Activated naive CD4-positive, alpha-beta T cell treated with anti-CD3 and anti-CD28 coated beads for 36 hours (primary cell): Measurements from ENCODE around the gene TMEM185A. TPM values are rescaled to one million over a fixed set of nuclear protein-coding genes. Genes with fewer than 3 reads are reported as not detected.
"Not testable (repeated sequence)": the region's sequence is repeated elsewhere in the genome, so short reads cannot be mapped to it uniquely, and the experiment has no call there.

ENCODE experiments used
- CTCF ChIA-PET: fragments of 350-600 bp; sonication (Branson Sonifier 250); formaldehyde crosslinking; loops from one replicate; lab custom pipeline; 2021; ENCODE audit warnings: antibody characterized with exemption; lab: Charles Lee
- DNase-seq: peaks from one replicate; pipeline ENCODE4 v3.0.0-alpha.2; 2020
- H3K27ac Mint-ChIP-seq: one replicate; pipeline ENCODE4 v1.8.0; 2021; ENCODE audit warnings: mild to moderate bottlenecking, mixed read lengths
- H3K27me3 Mint-ChIP-seq: one replicate; pipeline ENCODE4 v1.8.0; 2021; ENCODE audit warnings: low read depth, mixed read lengths
- H3K36me3 Mint-ChIP-seq: one replicate; pipeline ENCODE4 v1.8.0; 2021; ENCODE audit warnings: low read depth, mixed read lengths
- H3K4me1 Mint-ChIP-seq: one replicate; pipeline ENCODE4 v1.8.0; 2021; ENCODE audit warnings: low read depth, mixed read lengths
- H3K4me3 Mint-ChIP-seq: one replicate; pipeline ENCODE4 v1.8.0; 2021; ENCODE audit warnings: mild to moderate bottlenecking, moderate library complexity, mixed read lengths
- H3K9me3 Mint-ChIP-seq: one replicate; pipeline ENCODE4 v1.8.0; 2021; ENCODE audit warnings: mixed read lengths
- intact Hi-C: fragments of 100-400 bp; cut with micrococcal nuclease; formaldehyde crosslinking; loops from one replicate; pipeline ENCODE4 v1.15.1; 2023
- total RNA-seq, 2 experiments: library from RNA; stranded (reverse); gene quantifications; one replicate each; pipeline ENCODE4 v1.2.3, GENCODE V29; 2021

Gene TMEM185A
- total RNA-seq, 2 experiments from 2014 or later = 7.2 to 7.5 TPM

DNA sequence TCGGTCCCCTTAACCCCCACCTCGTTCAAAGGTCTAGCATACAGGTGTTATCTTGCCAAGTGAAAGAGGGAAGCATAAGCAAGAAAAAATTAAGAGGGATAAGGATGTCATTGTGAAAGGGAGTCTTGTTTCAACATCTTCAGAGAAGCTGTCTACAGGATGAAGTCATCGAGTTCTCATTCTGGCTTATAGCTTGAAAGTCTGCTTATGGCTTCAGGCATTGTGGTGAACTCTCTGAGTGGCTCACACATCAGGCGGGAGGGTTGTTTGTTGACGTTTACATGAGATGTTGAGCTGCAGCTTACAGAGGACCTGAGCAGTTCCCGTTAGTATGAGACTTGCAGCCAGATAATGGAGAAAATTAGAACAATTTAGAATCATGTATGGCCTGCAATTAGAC, 60.9 kb downstream of the TMEM185A start:
- H3K36me3 Mint-ChIP-seq = no peaks in the 10 kb centered on the region
- H3K4me1 Mint-ChIP-seq = peaks cover 3% of the 10 kb centered on the region
- CTCF ChIA-PET = no interaction called here
- no peak overlapping the region for H3K4me3 Mint-ChIP-seq
- DNase-seq = no peak
- H3K27ac Mint-ChIP-seq = no peak overlapping the region
- H3K27me3 Mint-ChIP-seq = peaks cover 4% of the 10 kb centered on the region
- intact Hi-C loops = no loop called here
- no peaks in the 10 kb centered on the region for H3K9me3 Mint-ChIP-seq

DNA sequence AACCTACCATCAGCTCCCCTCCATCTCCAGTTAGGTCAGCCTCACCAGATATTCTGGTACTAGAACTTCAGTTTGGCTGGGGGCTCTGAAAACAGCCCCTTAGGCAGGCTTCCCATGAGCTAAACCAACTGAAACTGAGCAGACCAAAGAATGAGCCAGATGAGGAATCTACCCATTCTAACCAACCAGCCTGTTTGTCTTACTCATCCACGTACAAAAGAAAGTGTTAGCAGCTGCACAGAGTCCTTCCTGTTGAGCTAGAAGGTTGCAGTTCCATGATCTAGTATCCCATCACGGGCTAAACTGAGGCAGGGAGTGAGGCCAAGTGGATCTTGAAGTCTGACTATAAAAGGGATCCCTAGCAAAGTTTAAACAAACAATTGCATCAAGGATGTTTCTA, 61.8 kb downstream of the TMEM185A start:
- no peak overlapping the region for H3K27ac Mint-ChIP-seq
- peaks cover 4% of the 10 kb centered on the region for H3K27me3 Mint-ChIP-seq
- CTCF ChIA-PET = no interaction called here
- H3K9me3 Mint-ChIP-seq = no peaks in the 10 kb centered on the region
- no peak for DNase-seq
- H3K4me3 Mint-ChIP-seq = no peak overlapping the region
- H3K36me3 Mint-ChIP-seq = no peaks in the 10 kb centered on the region
- intact Hi-C loops = no loop called here
- H3K4me1 Mint-ChIP-seq = peaks cover 3% of the 10 kb centered on the region

DNA sequence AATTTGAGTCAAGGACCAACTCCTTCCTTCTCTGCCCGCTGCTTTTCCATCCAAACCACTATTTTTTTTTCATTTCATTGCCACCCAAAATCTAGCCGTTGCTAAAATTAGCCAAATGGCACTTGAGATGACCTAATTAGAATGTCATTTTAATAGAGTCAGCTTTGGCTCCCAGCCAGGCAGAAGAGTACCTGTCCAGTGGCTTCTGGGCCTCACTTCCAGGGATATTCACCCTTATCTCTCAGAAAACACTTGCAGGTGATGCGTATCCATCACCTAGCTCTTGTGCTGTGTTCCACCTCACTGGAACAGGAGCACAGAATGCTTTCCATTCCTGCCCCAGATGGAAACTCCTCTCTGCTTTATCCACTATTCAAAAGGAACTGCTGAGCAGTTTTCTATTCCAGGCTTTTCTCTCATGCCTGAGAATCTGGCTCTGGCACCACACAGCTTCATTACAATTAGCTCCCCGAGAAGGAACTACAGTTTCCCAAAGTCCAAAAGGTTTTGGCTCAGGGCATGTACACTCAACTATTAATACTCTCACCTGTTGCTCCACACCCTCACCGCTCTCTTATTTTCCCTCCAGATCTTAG, 62.8 kb downstream of the TMEM185A start:
- Mint-ChIP-seq H3K9me3 (no peaks in the 10 kb centered on the region), H3K4me1 (peaks cover 3% of the 10 kb centered on the region), H3K4me3 (no peak overlapping the region), H3K27ac (no peak overlapping the region), H3K36me3 (no peaks in the 10 kb centered on the region), H3K27me3 (peaks cover 4% of the 10 kb centered on the region)
- intact Hi-C loops = no loop called here
- DNase-seq = no peak
- CTCF ChIA-PET = no interaction called here

DNA sequence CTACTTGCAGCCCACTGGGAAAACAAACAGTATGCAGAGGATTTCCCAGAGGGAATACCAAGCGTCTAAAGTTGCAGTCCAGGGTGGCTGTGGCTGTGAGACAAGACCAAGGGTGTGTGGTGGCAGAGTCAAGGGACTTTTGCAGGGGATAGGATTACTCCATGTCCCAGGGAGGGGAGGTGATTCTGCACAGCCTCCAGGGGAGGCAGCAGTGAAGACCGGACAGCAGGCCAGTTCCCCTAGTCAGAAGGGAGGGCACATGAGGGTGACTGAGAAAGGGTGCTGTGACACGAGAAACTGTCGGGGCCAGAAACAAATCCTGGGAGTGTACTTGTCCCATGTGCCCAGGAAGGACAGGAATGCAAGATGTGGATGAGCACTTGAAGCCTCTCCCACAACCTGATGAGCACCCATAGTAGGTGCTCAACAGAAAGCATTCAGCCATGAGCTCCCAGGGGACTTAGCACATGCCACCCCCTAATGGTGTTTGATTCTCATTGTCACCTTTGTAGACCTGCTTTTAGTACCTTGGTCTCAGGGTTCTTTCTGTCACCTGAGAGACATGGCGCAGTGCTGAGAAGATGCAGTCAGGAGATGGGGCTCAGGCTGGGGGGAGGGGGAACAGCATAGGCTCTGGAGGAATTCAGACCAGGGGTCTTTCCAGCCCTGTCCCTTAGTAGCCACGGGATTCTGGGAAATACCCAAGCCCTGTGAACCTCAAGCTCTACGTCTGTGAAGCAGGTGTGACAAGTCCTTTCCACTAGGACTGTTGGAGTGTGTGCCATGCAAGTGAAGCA, 63.8 kb downstream of the TMEM185A start:
- intact Hi-C loops = no loop called here
- no peak for DNase-seq
- no peak overlapping the region for H3K27ac Mint-ChIP-seq

DNA sequence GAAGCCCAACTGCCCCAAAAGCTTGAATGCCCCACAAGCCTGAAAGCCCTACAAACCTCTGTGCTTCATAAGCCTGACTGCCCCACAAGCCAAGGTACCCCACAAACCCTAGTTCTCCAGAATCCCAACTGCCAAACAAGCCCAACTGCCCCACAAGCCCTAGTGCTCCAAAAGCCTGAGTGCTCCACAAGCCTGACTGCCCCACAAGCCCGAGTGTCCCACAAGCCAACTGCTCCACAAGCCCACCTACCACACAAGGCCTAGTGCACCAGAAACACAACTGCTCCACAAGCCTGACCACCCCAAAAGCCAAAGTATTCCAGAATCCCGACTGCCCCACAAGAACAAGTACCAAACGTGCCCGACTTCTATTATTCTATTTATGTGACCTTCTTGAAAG, 68.2 kb downstream of the TMEM185A start:
- no peak for DNase-seq
- Mint-ChIP-seq H3K4me1 (no peaks in the 10 kb centered on the region), H3K27ac (no peak overlapping the region), H3K27me3 (no peaks in the 10 kb centered on the region), H3K4me3 (no peak overlapping the region), H3K9me3 (no peaks in the 10 kb centered on the region), H3K36me3 (no peaks in the 10 kb centered on the region)
- intact Hi-C loops = no loop called here
- CTCF ChIA-PET = no interaction called here

More for the DNA sequence above, 63.8 kb downstream of the TMEM185A start:
- Mint-ChIP-seq H3K4me1 (peaks cover 1% of the 10 kb centered on the region), H3K27me3 (peaks cover 4% of the 10 kb centered on the region), H3K36me3 (no peaks in the 10 kb centered on the region), H3K9me3 (no peaks in the 10 kb centered on the region), H3K4me3 (no peak overlapping the region)
- CTCF ChIA-PET = no interaction called here

DNA sequence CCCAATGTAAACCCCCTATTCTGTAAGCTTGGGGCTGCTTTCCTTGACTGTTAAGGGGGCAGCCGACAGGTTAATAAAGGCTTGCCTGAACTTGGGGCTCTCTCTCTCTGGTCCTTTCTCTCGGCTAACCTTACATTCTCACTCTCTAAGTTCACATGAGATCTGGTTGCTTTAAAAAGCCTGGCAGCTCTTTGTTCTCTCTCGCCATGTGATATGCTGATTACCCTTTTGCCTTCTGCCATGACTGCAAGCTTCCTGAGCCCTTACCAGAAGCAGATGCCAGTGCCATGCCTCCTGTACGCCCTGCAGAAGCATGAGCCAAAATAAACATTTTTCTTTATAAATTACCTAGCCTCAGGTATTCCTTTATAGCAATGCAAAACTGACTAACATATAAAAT, 76.3 kb downstream of the TMEM185A start:
- H3K36me3 Mint-ChIP-seq, H3K27me3 Mint-ChIP-seq, H3K4me3 Mint-ChIP-seq, intact Hi-C loops, H3K4me1 Mint-ChIP-seq, H3K9me3 Mint-ChIP-seq, DNase-seq, H3K27ac Mint-ChIP-seq, CTCF ChIA-PET: not testable (repeated sequence)

DNA sequence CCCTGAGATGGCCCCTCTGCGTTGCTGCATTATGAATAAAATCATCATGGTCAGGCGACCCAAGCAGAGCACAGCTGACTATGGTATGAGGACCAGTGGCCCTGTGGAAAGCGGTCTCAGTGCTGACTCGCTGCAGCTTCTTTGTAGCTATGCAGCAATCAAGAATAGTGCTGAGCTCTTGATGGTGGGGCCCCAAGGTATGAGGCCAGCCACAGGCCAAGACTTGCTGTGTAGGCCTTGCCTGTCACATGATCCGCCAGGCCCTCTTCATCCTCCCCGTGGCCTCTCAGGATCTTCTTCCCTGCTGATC, 79.7 kb downstream of the TMEM185A start:
- not testable (repeated sequence) for H3K4me3 Mint-ChIP-seq

DNA sequence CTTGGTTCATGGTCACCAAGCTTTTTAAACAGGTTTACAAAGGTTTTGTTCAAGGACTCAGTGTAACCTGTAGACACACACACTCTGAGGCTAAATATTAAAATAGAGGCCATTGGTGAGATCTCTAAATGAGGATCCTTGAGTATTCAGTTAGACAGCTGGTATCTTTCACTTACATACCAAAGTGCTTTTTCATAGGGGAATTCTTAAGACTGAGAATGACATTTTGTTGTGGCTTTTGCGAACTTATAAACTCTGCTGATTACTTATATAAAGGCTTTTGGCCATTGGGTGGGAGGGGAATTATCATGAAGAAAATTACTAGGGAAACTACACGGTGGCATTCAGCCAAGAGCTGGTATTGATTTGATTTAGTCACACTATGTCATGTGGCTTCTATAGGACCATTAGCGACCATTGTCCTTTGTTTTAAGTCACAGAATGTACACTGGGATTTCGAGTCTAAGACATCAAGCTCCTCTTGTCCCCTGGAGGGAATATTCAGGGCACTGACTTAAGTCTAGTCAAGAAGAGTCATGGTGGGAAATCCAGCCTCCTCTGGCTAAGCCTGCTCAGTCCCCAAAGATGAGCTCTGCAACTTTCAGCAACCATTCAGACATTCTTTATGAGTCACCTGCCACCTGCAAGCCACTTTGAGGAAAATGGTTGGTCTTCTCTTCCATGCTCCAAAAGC, 80.2 kb downstream of the TMEM185A start:
- intact Hi-C loops, H3K27me3 Mint-ChIP-seq, CTCF ChIA-PET, H3K4me1 Mint-ChIP-seq, H3K4me3 Mint-ChIP-seq, H3K27ac Mint-ChIP-seq, H3K9me3 Mint-ChIP-seq, H3K36me3 Mint-ChIP-seq, DNase-seq: not testable (repeated sequence)

More for the DNA sequence above, 79.7 kb downstream of the TMEM185A start:
- DNase-seq, CTCF ChIA-PET, H3K27me3 Mint-ChIP-seq, H3K27ac Mint-ChIP-seq, H3K9me3 Mint-ChIP-seq, H3K4me1 Mint-ChIP-seq, H3K36me3 Mint-ChIP-seq, intact Hi-C loops: not testable (repeated sequence)

DNA sequence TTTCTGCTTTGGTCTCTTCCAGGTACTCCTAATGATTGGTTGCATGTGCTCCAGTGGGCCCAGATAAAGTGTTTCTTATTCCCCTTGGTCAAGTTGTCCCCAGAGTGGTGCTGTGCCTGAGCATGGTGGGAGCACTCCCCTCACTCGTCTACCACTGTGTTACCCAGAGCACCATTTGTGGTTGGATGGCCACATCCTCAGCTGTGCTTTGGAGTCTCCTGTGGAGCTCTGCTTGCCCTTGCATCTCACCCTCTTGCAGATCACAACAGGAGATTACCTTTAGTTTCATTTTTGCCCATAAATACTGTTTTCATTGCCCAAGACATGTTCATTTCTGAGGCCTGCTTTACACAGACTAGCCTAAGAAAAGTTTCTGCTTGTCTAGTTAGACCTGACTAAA, 81.1 kb downstream of the TMEM185A start:
- H3K27me3 Mint-ChIP-seq, H3K4me3 Mint-ChIP-seq, H3K9me3 Mint-ChIP-seq, H3K27ac Mint-ChIP-seq, CTCF ChIA-PET, H3K4me1 Mint-ChIP-seq, DNase-seq, H3K36me3 Mint-ChIP-seq, intact Hi-C loops: not testable (repeated sequence)

DNA sequence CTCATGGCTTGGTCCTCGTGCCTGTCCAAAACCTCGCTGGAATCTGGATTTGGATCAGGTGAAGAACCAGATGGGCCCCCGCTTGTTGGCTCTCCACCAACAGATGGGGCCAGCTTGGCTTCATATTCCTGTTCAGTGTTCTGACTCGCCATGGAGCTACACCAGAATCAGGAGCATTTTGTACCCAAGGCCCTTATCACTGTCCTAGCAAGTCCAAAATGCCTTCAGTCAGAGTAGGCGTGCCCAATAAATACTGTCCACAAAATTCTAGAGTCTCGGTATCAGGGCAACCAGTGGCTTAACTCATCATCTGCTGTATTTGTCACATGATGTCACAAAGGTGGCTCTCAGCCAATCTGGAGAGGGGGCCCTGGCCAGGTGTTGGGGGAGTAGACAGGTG, 81.9 kb downstream of the TMEM185A start, which contains the start of gene HSFX3:
Gene HSFX3 (minus strand): TSS at position 224 of the 400 bp plus-strand sequence. CDS start 72 bp downstream, at position 152.
- H3K27ac Mint-ChIP-seq, H3K4me1 Mint-ChIP-seq, H3K4me3 Mint-ChIP-seq, H3K9me3 Mint-ChIP-seq, CTCF ChIA-PET, H3K27me3 Mint-ChIP-seq, H3K36me3 Mint-ChIP-seq, DNase-seq: not testable (repeated sequence)
- intact Hi-C loops = loop anchor here (10.0 kb wide), 1 partner anchor 1165 kb away; no protein-coding TSS in a partner anchor

DNA sequence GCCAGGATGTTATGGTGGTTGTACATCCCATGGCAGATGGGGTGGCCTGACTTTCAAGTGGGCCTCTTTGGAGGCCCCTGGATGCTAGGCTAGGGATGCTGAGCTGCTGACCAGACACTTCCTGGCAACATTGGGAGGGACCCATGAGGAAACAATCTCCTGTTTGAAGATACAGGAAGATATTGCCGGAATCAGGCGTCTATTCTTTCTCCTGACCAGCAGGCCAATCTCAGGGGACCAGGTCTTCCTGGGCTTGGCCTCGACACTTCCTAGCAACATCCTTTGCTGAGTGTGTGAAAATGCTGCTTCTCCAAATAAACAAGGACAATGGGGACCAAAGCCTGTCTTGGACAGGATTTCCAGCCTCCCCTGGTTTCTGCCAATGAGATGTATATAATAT, 83.8 kb downstream of the TMEM185A start:
- DNase-seq, H3K4me1 Mint-ChIP-seq, H3K4me3 Mint-ChIP-seq, H3K27me3 Mint-ChIP-seq, CTCF ChIA-PET, H3K27ac Mint-ChIP-seq, H3K36me3 Mint-ChIP-seq, H3K9me3 Mint-ChIP-seq: not testable (repeated sequence)
- intact Hi-C loops = loop anchor here (10.0 kb wide), 1 partner anchor 1163 kb away; no protein-coding TSS in a partner anchor

DNA sequence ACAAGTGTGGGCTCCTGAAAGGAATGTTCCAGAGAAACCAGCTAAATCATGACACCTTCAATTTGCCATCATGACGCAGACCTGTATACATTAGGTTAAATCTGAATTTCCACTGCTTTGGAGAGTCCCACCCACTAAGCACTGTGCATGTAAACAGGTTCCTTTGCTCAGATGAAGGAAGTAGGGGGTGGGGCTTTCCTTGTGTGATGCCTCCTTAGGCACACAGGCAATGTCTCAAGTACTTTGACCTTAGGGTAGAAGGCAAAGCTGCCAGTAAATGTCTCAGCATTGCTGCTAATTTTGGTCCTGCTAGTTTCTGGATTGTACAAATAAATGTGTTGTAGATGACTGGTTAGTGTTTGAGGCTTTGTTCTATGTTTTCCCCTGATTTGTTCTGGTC, 84.6 kb downstream of the TMEM185A start:
- H3K4me3 Mint-ChIP-seq, CTCF ChIA-PET, H3K36me3 Mint-ChIP-seq, H3K9me3 Mint-ChIP-seq, H3K4me1 Mint-ChIP-seq, H3K27me3 Mint-ChIP-seq, DNase-seq, H3K27ac Mint-ChIP-seq: not testable (repeated sequence)
- intact Hi-C loops = loop anchor here (10.0 kb wide), 1 partner anchor 1162 kb away; no protein-coding TSS in a partner anchor
